Endothelial cell of umbilical vein (primary cell): Measurements from ENCODE around the gene TMC3. TPM values are rescaled to one million over a fixed set of nuclear protein-coding genes. Genes with fewer than 3 reads are reported as not detected.
A peak's percentile ranks its signal among the peaks of the same experiment; 100 is the strongest.

Experiments
- BruUV-seq: library from RNA; stranded (reverse); fragments of 400-500 nt; replicated peaks from 2 replicates; lab custom pipeline; 2021; lab: Mats Ljungman, UMichigan
- CTCF ChIA-PET: fragments of 300-600, 350-600 bp; sonication (Branson Sonifier 250); formaldehyde crosslinking; loops from one replicate; lab custom pipeline; 2021; ENCODE audit warnings: antibody characterized with exemption, inconsistent platforms; lab: Charles Lee
- POLR2A ChIA-PET: fragments of 300-600, 350-600 bp; sonication (Branson Sonifier 250); formaldehyde crosslinking; loops from one replicate; lab custom pipeline; 2021; ENCODE audit warnings: antibody characterized with exemption, inconsistent platforms; lab: Charles Lee
- DNase-seq: peaks from one replicate; pipeline ENCODE4 v3.0.0-alpha.2; 2011; ENCODE audit warnings: low read depth, low spot score
- FAIRE-seq: peaks from 2 replicates; lab custom pipeline; 2011; peaks lifted over from hg19 to GRCh38; lab: Jason Lieb, UNC
- H2AFZ ChIP-seq: 2 replicates; pipeline ENCODE4 v1.6.0; 2012; ENCODE audit warnings: low read depth, low read length, control low read depth, inconsistent platforms
- H3K27ac ChIP-seq: 2 replicates; pipeline ENCODE4 v1.5.1; 2011; ENCODE audit warnings: low read depth, mild to moderate bottlenecking, control low read depth, low read length, moderate library complexity; ENCODE audit not compliant: insufficient read depth
- H3K27me3 ChIP-seq, 2 experiments: 2 replicates each; pipeline versions ENCODE4 v1.6.0 to v1.6.1; 2011; ENCODE audit warnings: low read length in 2 of 2, mixed read lengths in 1 of 2; ENCODE audit not compliant: control insufficient read depth in 2 of 2, insufficient read depth in 2 of 2
- H3K36me3 ChIP-seq, 2 experiments: 2 replicates in 1 of 2; 3 replicates in 1 of 2; pipeline ENCODE4 v1.5.1; 2011; ENCODE audit warnings: low read length in 2 of 2, mild to moderate bottlenecking in 1 of 2, moderate library complexity in 1 of 2; ENCODE audit not compliant: control insufficient read depth in 2 of 2, insufficient read depth in 2 of 2; ENCODE audit errors: extremely low read depth in 1 of 2
- H3K4me1 ChIP-seq: 3 replicates; pipeline ENCODE4 v1.5.1; 2011; ENCODE audit warnings: mild to moderate bottlenecking, low read length; ENCODE audit not compliant: control insufficient read depth, insufficient read depth; ENCODE audit errors: extremely low read depth
- H3K4me2 ChIP-seq: 2 replicates; pipeline ENCODE4 v1.6.1; 2011; ENCODE audit warnings: low read length, control low read depth, mixed read lengths; ENCODE audit not compliant: insufficient read depth
- H3K4me3 ChIP-seq, 3 experiments: fragments of 200-600 bp in 1 of 3; sonication (generic), shearing (Covaris generic) in 1 of 3; replicated peaks in 1 of 3; 2 replicates each; pipeline ENCODE4 v1.5.1; 2011 to 2016; ENCODE audit warnings: control low read depth in 3 of 3, low read length in 3 of 3, mild to moderate bottlenecking in 2 of 3, inconsistent platforms in 1 of 3, low read depth in 1 of 3, moderate library complexity in 1 of 3; ENCODE audit not compliant: insufficient read depth in 1 of 3
- H3K79me2 ChIP-seq: 2 replicates; pipeline ENCODE4 v1.6.0; 2012; ENCODE audit warnings: low read length, inconsistent platforms; ENCODE audit not compliant: control insufficient read depth, insufficient read depth
- H3K9ac ChIP-seq: replicated peaks from 2 replicates; pipeline ENCODE3; 2011; ENCODE audit warnings: low read length, control low read depth; ENCODE audit not compliant: insufficient read depth; ENCODE audit errors: extremely low read depth
- H3K9me1 ChIP-seq: replicated peaks from 3 replicates; pipeline ENCODE4 v1.6.0; 2011; ENCODE audit warnings: mild to moderate bottlenecking, low read length; ENCODE audit not compliant: control insufficient read depth, insufficient read depth; ENCODE audit errors: extremely low read depth
- H3K9me3 ChIP-seq: replicated peaks from 2 replicates; pipeline ENCODE4 v1.5.1; 2012; ENCODE audit warnings: low read length, inconsistent platforms; ENCODE audit not compliant: control insufficient read depth, insufficient read depth
- H4K20me1 ChIP-seq: replicated peaks from 2 replicates; pipeline ENCODE3; 2011; ENCODE audit warnings: mild to moderate bottlenecking, low read length; ENCODE audit not compliant: control insufficient read depth, insufficient read depth; ENCODE audit errors: extremely low read depth
- EZH2 ChIP-seq: IDR thresholded peaks from 2 replicates; pipeline ENCODE4 v1.6.1; 2012; ENCODE audit warnings: borderline replicate concordance, low read depth, mild to moderate bottlenecking, moderate library complexity, low read length, inconsistent platforms; ENCODE audit not compliant: severe bottlenecking
- FOS ChIP-seq: IDR thresholded peaks from 2 replicates; pipeline ENCODE4 v1.6.1; 2011; ENCODE audit warnings: mild to moderate bottlenecking, low read length, moderate library complexity, borderline replicate concordance; ENCODE audit not compliant: insufficient read depth
- GATA2 ChIP-seq: IDR thresholded peaks from 2 replicates; pipeline ENCODE4 v1.7.0; 2011; ENCODE audit warnings: low read depth, mild to moderate bottlenecking, moderate library complexity, mixed read lengths, low read length; ENCODE audit not compliant: insufficient read length, insufficient read depth
- JUN ChIP-seq: IDR thresholded peaks from 2 replicates; pipeline ENCODE4 v1.6.1; 2011; ENCODE audit warnings: borderline replicate concordance, low read depth; ENCODE audit not compliant: insufficient read length, insufficient read depth
- MYC ChIP-seq: IDR thresholded peaks from one replicate; pipeline ENCODE4 v1.6.1; 2011; ENCODE audit warnings: mild to moderate bottlenecking, low read depth, low read length
- POLR2A ChIP-seq: IDR thresholded peaks from 2 replicates; pipeline ENCODE4 v1.6.1; 2012; ENCODE audit warnings: low read depth, mild to moderate bottlenecking, control low read depth, low read length
- POLR2AphosphoS5 ChIP-seq: IDR thresholded peaks from 2 replicates; pipeline ENCODE4 v1.6.1; 2012; ENCODE audit warnings: low read depth, mild to moderate bottlenecking, control low read depth, low read length, moderate library complexity; ENCODE audit not compliant: insufficient read depth
- dilution Hi-C: fragments of 300-500 bp; cut with MboI; formaldehyde crosslinking; loops from one replicate; pipeline ENCODE4 v1.15.0; 2019; ENCODE audit warnings: low sequenced_read_pairs; ENCODE audit not compliant: extremely low pct_ligation_motif_present
- intact Hi-C: fragments of 100-400 bp; cut with micrococcal nuclease; formaldehyde crosslinking; loops from one replicate; pipeline ENCODE4 v1.10.0; 2022
- polyA plus RNA-seq, 4 experiments: library from polyadenylated mRNA; depleted of rRNA in 3 of 4; stranded (reverse) in 3 of 4; unstranded in 1 of 4; fragments of >200 nt; gene quantifications; 2 replicates each; pipeline versions ENCODE4 v1.2.1 to v1.2.3, GENCODE V29; 2011 to 2012; ENCODE audit warnings: missing spikeins in 1 of 4
- total RNA-seq: library from RNA; stranded (reverse); gene quantifications from 2 replicates; pipeline ENCODE4 v1.2.3, GENCODE V29; 2021
- TF ChIP-seq, protein P1 (sequence below), 2 donors: IDR thresholded peaks; 1 replicate in 1 of 2; 2 replicates in 1 of 2; pipeline ENCODE4 v1.5.1; 2011; ENCODE audit warnings: low read length in 2 of 2, mild to moderate bottlenecking in 2 of 2, moderate library complexity in 2 of 2, control low read depth in 1 of 2, inconsistent platforms in 1 of 2, low read depth in 1 of 2; ENCODE audit not compliant: insufficient read depth in 1 of 2; ENCODE audit errors: extremely low read depth in 1 of 2
- TF ChIP-seq, protein P2 (sequence below): IDR thresholded peaks from 2 replicates; pipeline ENCODE4 v1.6.1; 2011; ENCODE audit not compliant: insufficient read depth, insufficient read length

Gene TMC3
- total and polyA plus RNA-seq, 2 donors (not counting 3 experiments of a cell fraction or from before 2014, with no cell fraction given): not detected

GRCh38 chr15:81410318-81410753, 36.3 kb upstream of the TMC3 start:
- BruUV-seq: no TSS peak
- DNase-seq: peak; percentile 74

GRCh38 chr15:81407718-81408117, 33.7 kb upstream of the TMC3 start:
- POLR2A ChIA-PET: no interaction called here
- dilution Hi-C loops: no loop called here
- DNase-seq: no peak

More at GRCh38 chr15:81410318-81410753, 36.3 kb upstream of the TMC3 start:
- Histone ChIP-seq H3K4me1 (no peaks in the 10 kb centered on the region), H3K79me2 (no peaks in the 10 kb centered on the region), H3K9me3 (no peaks in the 10 kb centered on the region), H3K4me3 (no peak overlapping the region), H3K4me2 (no peak overlapping the region), H3K36me3 (no peaks in the 10 kb centered on the region), H3K27ac (no peak overlapping the region), H2AFZ (no peak overlapping the region), H4K20me1 (no peaks in the 10 kb centered on the region), H3K27me3 (peaks cover 0 to 2% of the 10 kb centered on the region in 2 experiments), H3K9ac (no peak overlapping the region), H3K9me1 (no peaks in the 10 kb centered on the region)
- peak; percentile 89 for FAIRE-seq
- CTCF ChIA-PET: interaction anchor here (0.8 to 3.3 kb wide), 19 partner anchors 9 to 788 kb away, joined by 3 to 29 read pairs (median 4); no protein-coding TSS in a partner anchor
- TF ChIP-seq, protein P1, sequence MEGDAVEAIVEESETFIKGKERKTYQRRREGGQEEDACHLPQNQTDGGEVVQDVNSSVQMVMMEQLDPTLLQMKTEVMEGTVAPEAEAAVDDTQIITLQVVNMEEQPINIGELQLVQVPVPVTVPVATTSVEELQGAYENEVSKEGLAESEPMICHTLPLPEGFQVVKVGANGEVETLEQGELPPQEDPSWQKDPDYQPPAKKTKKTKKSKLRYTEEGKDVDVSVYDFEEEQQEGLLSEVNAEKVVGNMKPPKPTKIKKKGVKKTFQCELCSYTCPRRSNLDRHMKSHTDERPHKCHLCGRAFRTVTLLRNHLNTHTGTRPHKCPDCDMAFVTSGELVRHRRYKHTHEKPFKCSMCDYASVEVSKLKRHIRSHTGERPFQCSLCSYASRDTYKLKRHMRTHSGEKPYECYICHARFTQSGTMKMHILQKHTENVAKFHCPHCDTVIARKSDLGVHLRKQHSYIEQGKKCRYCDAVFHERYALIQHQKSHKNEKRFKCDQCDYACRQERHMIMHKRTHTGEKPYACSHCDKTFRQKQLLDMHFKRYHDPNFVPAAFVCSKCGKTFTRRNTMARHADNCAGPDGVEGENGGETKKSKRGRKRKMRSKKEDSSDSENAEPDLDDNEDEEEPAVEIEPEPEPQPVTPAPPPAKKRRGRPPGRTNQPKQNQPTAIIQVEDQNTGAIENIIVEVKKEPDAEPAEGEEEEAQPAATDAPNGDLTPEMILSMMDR (IDR thresholded peaks at IDR 0.05; ENCODE audit: extremely low read depth in 1 of 2, insufficient read depth in 1 of 2, low read depth in 1 of 2, low read length in 2 of 2): peak; percentile 28 to 32
- TF ChIP-seq JUN: no peak
- POLR2A ChIA-PET: no interaction called here
- dilution Hi-C loops: no loop called here
- intact Hi-C loops: loop anchor here (1.0 to 2.0 kb wide), 4 partner anchors 529 to 788 kb away; no protein-coding TSS in a partner anchor

More at GRCh38 chr15:81407718-81408117, 33.7 kb upstream of the TMC3 start:
- BruUV-seq: no TSS peak
- no peak for FAIRE-seq
- Histone ChIP-seq H3K27ac (no peak overlapping the region), H3K4me1 (no peaks in the 10 kb centered on the region), H3K9me1 (no peaks in the 10 kb centered on the region), H3K79me2 (no peaks in the 10 kb centered on the region), H2AFZ (no peak overlapping the region), H3K27me3 (peaks cover 0 to 2% of the 10 kb centered on the region in 2 experiments), H3K4me2 (no peak overlapping the region), H3K36me3 (no peaks in the 10 kb centered on the region), H3K9me3 (no peaks in the 10 kb centered on the region), H3K4me3 (no peak overlapping the region), H4K20me1 (no peaks in the 10 kb centered on the region), H3K9ac (no peak overlapping the region)
- CTCF ChIA-PET: interaction anchor here (0.6 to 2.0 kb wide), 5 partner anchors 15 to 700 kb away, joined by 3 to 11 read pairs (median 3); no protein-coding TSS in a partner anchor
- intact Hi-C loops: no loop called here
- TF ChIP-seq, protein P1 (IDR thresholded peaks at IDR 0.05; ENCODE audit: extremely low read depth in 1 of 2, insufficient read depth in 1 of 2, low read depth in 1 of 2, low read length in 2 of 2): no peak
- TF ChIP-seq MYC (no peak), JUN (no peak), POLR2A (no peak), EZH2 (no peak), POLR2AphosphoS5 (no peak), GATA2 (no peak), FOS (no peak)
- TF ChIP-seq, protein P2, sequence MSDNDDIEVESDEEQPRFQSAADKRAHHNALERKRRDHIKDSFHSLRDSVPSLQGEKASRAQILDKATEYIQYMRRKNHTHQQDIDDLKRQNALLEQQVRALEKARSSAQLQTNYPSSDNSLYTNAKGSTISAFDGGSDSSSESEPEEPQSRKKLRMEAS: no peak
